ENCODE measurements around the gene TMEM222.
"Not testable (repeated sequence)": the region's sequence is repeated elsewhere in the genome, so short reads cannot be mapped to it uniquely, and the experiment has no call there.

TMEM222 gene

DNA sequence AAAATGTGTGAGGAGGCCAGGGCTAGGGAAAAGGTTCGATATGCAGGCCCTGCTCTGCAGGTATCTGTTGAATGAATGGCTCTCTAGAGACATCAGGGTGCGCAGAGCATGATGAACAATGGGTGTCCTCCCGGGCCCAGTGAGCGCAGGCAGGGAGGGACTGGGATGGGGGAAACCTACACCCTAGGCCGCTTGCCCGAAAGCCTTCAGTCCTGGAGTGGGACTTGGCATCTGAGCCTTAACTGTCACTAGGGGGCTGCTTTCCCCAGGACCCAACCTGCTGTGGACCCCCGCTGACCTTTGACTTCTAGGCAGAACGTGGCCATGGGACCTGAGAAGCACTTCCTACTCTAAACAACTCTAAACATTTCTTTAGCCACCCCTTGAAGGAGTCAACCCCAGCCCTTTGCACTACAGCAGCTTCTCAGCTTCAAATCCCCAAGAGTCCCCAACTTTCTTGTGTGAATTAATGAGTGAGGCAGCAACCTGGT lies 45.2 kb downstream of the TMEM222 start:
- H3K4me3 ChIP-seq (ENCODE audit: low read length): no peak overlapping the region

GRCh38 chr1:27368869-27369582 lies 47.1 kb downstream of the TMEM222 start:
- no peak for DNase-seq (ENCODE audit: low read depth, low spot score)
- H3K4me3 ChIP-seq (ENCODE audit: low read length): no peak overlapping the region

More for the DNA sequence above, 45.2 kb downstream of the TMEM222 start:
- no peak for DNase-seq (ENCODE audit: low read depth, low spot score)

- no peak for DNase-seq (ENCODE audit: low read depth, low spot score)
- no peak overlapping the region for H3K4me3 ChIP-seq (ENCODE audit: low read length)
These were observed 50.3 kb downstream of the TMEM222 start for GRCh38 chr1:27372022-27372807.

DNA sequence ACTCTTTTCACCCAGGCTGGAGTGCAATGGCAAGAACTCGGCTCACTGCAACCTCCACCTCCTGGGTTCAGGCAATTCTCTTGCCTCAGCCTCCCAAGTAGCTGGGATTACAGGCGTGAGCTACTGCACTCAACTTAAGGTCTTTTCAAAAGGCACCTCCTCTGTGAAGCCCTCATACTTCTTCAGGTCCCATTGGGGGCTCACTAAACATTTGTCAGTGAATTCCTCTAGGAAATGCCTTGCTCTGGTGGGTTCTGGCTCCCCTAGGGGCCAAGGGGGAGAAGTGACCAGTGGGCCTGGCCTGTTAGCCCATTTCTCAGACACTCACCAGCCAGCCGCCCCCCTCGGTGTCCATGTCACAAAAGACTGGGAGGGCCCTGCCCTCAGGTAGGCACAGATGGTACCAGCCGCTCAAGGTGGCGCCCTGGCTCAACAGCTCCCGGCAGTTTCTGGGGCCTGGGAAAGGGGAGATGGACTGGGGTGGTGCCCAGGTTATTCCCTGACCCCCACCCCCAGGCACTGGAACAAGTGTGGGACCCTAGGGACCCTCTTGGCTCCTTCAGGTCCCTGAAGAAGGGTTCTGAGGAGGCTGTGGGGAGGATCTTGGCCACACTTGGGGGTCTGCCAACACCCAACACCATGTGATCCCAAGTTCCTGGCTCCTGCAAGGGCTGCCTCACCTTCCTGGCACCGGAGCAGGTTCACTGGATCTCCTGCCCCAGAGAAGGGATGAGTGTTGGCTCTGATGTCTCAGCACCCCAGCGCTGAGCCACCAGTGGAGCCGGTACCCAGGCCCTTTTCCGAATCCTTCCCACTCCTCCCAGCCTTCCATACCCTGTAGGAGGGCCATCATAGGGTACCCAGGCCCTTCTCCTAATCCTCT lies 51.1 kb downstream of the TMEM222 start:
- H3K4me3 ChIP-seq (ENCODE audit: low read length): no peak overlapping the region
- no peak for DNase-seq (ENCODE audit: low read depth, low spot score)

DNA sequence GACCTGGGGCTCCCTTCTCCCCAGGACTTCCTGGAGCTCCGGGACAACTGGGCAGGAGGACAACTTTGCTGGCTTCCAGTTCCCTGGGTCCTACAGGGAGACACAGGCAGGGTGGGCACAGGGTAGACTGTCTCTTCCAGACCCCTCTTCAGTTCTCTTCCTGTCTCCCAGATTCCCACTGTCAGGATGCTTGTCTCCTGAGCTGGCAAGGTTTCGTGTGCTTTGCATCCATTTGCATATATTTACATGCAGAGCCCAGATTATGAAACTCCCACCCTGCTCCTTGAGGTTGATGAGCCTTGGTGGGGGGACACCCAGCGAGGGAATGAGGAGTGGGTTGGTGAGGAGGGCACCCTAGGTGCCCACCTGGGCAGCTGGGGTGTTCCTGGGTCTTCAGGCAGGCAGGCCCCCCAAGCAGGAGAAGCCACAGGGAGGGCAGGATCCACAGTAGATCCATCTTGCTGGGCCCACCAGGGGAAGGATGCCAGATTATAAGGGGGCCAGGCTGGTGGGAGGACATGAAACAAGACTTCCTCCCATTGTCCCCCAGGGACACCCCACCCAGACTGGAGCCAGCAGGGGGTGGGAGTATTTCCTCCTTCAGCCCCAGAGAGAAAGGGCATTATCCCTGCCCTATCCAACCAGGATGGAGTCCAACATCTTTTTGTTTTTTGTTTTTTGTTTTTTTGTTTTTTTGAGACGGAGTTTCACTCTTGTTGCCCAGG lies 52.6 kb downstream of the TMEM222 start, which contains the start of gene FCN3:
Gene FCN3, minus strand, starts transcription at position 463 of the 725 bp plus-strand sequence. Its CDS starts 6 bp downstream, at position 457.
- no peak within 1 kb of the TSS for H3K4me3 ChIP-seq (ENCODE audit: low read length)
- DNase-seq (ENCODE audit: low read depth, low spot score): no peak

DNA sequence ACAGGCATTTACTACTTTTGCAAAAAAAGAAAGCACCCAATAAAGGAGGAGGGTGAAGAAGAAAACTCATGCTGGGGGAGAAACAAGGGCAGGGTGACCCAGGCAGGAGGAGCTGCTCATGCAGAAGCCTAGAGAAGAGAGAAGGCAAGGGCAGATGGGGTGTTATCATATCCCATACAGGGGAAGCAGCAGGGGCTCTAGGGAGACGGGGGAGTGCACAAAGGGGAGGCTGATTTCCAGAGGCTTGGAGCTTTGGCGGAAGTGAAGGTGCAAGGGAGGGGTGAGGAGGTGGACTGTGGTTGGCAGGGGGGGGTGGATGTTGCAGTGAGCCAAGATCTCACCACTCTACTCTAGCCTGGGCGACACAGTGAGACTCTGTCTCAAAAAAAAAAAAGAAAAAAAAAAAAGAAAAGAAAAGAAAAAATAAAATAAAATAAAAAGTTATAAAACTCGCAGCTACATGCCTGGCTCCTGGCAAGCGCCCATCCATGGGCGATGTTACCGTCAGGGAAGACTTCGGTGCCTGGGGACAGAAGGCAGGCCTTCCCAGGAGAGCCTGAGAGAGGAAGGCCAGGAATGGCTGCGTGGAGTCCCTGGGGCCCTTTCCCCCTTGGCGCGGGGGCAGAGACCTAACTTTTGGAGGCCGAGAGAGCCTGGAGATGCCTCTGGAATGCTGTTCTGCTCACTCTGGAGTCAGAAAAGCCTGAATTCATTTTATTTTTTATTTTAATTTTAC lies 56.0 kb downstream of the TMEM222 start:
- DNase-seq (ENCODE audit: low read depth, low spot score): no peak

DNA sequence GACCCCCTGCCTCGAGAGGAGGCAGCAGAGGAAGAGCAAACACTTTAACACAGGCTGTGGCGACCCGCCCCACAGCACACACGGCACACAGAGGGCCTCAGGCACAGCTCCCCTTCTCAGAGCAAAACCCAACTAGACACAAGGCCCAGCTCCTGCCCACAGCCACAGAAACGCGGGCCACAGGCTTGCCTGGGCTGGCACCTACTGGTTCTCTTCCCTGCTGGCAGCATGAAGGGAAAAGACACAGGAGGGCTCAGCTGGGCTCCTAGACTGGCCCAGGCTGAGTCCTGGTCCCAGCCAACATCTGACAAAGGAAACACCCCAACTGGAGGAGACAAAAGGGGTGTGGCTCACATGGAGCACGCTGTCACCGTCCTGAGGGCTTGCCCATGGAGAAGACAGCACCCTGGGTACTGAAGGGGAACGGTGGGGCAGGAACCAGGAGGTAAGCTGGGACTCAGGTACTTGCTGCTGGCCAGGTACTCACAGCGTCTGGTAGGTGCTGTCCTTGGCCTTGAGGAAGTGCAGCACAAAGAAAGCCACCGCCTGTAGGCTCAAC lies 57.7 kb downstream of the TMEM222 start:
- DNase-seq (ENCODE audit: low read depth, low spot score): no peak
- H3K4me3 ChIP-seq (ENCODE audit: low read length): no peak overlapping the region

More for the DNA sequence above, 56.0 kb downstream of the TMEM222 start:
- H3K4me3 ChIP-seq (ENCODE audit: low read length): no peak overlapping the region

GRCh38 chr1:27380224-27380623 lies 58.3 kb downstream of the TMEM222 start:
- H3K4me3 ChIP-seq (ENCODE audit: low read length): no peak overlapping the region
- no peak for DNase-seq (ENCODE audit: low read depth, low spot score)

- no peak overlapping the region for H3K4me3 ChIP-seq (ENCODE audit: low read length)
- no peak for DNase-seq (ENCODE audit: low read depth, low spot score)
These were observed 59.1 kb downstream of the TMEM222 start for GRCh38 chr1:27380766-27381733.

- H3K4me3 ChIP-seq (ENCODE audit: low read length): no peak overlapping the region
- no peak for DNase-seq (ENCODE audit: low read depth, low spot score)
These were observed 60.2 kb downstream of the TMEM222 start for GRCh38 chr1:27381969-27382762.

DNA sequence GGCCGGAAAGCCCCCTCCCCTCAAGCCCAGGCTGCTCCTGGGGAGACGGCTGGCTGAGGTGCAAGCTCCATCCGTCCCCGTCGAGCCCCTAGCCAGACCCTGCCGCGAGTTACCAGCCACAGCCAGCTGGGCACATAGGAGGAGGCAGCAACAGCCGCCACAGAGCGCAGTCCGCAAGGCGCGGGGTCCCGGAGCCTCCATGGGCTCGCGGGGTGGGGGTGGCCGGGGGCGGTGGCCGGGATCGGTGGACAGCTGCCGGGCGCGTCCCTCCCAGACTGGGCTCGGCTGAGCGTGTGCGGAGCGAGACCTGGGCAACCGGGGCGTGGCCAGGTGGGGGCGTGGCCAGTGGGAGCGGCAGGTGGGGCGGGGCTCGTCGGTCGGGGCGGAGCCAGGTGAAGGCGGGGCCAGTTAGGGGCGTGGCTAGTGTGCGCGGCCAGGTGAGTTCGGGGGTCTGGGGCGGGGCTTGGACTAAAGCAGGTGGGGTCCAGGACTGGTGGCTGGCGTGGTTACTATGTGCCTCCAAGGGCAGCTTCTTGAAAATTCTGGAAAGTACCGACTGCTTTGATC lies 61.2 kb downstream of the TMEM222 start, which contains the start of gene CD164L2:
Gene CD164L2, minus strand, starts transcription at position 295 of the 567 bp plus-strand sequence. Its CDS starts 94 bp downstream, at position 201.
- H3K4me3 ChIP-seq (ENCODE audit: low read length): no peak within 1 kb of the TSS
- DNase-seq (ENCODE audit: low read depth, low spot score): no peak

- no peak overlapping the region for H3K4me3 ChIP-seq (ENCODE audit: low read length)
These were observed 61.7 kb downstream of the TMEM222 start for GRCh38 chr1:27383661-27384060.

DNA sequence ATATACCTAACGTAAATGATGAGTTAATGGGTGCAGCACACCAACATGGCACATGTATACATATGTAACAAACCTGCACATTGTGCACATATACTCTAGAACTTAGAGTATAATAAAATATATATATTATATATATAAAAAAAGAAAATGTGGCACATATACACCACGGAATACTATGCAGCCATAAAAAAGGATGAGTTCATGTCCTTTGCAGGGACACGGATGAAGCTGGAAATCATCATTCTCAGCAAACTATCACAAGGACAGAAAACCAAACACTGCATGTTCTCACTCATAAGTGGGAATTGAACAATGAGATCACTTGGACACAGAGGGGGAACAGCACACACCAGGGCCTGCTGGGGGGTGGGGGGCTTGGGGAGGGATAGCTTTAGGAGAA lies 62.8 kb downstream of the TMEM222 start:
- H3K4me3 ChIP-seq (ENCODE audit: low read length); DNase-seq (ENCODE audit: low read depth, low spot score): not testable (repeated sequence)

More at GRCh38 chr1:27383661-27384060, 61.7 kb downstream of the TMEM222 start:
- no peak for DNase-seq (ENCODE audit: low read depth, low spot score)
